HG02571 (cell line): ENCODE measurements around the gene OAT.

Experiments used
- ATAC-seq: cut with Tn5 transposase; IDR thresholded peaks from one replicate; pipeline ENCODE4 v1.9.1; 2021; ENCODE audit warnings: mild to moderate bottlenecking, moderate library complexity; ENCODE audit not compliant: unreplicated experiment

OAT gene

DNA sequence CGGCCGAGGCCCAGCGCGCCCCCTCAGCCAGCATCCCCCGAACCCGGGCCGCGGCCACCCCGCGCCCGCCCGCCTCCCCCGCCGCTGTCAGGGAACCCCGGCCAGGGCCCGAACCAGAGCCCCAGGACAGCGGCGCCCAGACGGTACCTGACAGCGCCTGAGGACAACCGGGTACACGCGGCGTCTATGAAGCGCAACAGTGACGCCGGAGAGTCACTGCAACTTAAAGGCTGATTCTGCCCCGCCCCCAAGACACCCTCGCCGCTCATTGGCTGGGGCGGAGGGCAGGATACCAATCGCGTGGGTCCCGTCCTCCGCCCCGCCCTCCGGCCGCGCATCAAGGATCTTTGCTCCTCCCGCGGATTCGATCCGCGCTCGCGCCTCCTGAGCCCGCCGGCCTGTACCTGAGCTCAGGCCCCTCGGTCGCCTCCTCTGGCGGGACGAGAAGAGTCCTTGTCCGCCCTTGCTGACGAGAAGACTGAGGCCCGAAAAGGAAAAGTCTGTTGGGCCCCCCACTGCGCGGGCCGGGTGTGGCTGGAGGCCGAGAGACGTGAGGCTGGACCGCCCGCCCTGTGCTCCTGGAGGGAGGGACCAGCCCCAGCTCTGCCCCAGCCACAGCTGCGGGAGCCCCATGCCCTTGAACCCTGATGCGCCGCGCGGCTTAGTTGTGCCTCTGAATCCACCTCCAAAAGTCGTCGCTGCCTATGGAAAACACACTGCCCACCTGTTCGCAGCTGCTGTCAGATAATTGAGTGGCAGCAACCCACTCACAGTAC, at the start of gene OAT:
Gene OAT (minus strand): TSS at position 198 of the 776 bp plus-strand sequence. CDS start 6,752 bp downstream, outside the sequence.
- peak; percentile 90 for ATAC-seq

DNA sequence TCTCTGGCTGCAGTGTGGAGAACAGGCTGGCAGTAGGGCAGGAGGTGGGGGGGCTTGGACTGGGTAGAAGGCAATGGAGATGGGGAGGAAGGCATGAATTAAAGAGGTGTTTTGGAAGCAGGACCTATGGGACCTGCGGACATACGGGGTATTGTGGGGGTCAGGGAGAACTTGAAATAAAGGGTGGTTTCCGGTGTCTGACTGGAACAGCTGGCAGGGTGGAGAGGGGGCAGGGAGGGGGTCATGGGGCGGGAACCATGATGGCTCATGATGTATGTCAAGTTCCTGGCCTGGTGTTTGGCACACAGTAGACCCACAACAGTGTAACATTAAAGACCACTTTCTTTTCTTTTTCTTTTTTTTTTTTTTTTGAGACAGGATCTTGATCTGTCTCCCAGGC, 48.4 kb upstream of the OAT start:
- ATAC-seq = no peak

DNA sequence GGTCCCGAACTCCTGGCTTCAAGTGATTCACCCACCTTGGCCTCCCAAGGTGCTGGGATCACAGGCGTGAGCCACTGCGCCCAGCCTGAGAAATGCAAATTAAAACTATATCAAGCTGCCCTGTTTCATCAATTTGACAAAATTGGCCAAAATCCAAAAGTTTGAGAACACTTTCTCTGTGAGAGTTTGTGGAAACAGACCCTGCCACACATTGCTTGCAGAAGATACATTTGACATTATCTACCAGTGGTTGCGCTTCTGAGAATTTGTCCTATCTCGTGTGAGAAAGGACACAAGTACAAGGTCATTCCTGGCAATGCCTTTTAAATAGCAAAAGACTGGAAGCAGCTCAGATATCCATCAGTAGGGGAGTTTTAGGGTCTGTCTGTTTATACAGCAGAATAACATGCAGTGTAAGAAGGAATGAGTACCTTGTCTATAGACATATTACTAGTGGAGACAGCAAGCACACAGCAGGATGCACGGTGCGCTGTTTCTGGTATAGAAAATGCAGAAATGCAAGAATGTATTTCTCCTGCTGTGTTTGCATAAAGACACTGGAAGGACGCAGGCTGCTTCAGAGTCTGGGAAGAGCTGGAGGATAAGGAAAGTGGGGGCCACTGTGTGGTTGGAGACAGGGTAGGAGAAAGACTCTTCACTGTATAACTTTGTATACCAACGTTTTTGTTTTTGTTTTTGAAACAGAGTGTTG, 47.2 kb upstream of the OAT start:
- no peak for ATAC-seq

DNA sequence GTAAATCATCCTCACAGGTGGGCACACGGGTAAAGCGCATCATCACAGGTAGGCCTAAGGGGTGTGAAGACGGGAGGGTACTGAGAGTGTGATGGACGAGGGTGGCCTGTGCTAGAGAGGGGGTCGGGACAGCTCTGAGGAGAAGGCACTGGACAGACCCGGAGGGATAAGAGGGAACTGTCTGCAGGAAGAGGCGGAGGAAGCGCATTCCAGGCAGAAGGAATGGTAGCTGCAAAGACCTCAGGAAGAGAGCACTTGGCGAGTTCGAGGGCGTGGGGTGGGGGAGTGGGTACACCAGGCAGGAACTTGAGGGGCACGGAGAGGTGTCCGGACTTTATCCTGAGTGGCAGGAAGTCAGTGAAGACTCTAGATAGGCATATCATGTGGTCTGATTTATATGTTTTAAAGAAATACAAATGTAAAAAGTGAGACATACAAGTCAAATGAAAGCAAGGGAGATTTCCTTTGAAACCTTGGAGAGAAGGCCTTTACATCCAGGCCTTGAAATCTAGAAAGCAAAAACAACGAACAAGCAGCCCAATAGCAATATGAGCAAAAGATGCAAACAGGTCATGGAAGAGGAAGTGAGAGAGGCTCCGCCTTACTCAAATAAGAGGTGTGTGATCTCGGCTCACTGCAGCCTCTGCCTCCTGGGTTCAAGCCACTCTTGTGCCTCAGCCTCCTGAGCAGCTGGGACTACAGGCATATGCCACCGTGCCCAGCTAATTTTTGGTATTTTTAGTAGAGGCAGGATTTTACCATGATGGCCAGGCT, 46.5 kb upstream of the OAT start:
- peak; percentile 36 for ATAC-seq

DNA sequence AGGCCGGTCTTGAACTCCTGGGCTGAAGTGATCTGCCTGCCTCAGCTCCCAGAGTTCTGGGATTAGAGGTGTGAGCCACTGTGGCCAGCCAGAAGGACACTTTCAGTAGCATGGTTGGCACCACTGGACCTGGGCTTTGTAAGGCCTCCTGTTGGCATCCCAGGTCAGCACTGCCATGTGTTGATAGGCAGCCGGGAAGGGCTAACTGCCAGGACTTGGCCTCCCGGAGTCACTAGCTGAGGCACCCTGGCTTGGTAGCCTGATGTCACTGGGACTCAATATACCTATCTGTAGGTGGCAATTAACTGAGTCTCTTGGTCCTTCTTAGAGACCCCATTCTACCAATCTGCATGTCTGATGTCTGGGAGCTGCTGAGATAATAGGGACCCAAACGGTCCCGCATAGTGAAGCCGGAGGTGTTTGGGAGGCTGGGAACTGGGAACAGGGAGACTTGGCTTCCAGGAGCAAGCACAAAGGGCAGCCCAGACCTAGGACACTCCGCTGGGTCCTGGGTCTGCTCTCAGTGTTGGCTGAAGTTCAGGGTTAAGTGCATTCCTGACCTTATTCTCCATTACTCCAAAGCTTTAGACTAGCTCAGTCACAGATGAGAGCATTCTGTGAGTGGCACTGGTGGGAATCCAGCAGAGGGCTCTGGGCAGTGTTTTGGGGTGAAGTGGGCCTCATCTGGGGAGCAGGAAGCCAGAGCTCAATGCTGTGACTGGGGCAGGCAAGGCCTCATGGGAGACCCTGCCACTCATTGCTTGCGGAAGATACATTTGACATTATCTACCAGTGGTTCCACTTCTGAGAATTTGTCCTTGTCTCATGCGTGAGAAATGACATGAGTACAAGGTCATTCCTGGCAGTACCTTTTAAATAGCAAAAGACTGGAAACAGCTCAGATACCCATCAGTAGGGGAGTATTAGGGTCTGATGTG, 45.6 kb upstream of the OAT start:
- no peak for ATAC-seq

DNA sequence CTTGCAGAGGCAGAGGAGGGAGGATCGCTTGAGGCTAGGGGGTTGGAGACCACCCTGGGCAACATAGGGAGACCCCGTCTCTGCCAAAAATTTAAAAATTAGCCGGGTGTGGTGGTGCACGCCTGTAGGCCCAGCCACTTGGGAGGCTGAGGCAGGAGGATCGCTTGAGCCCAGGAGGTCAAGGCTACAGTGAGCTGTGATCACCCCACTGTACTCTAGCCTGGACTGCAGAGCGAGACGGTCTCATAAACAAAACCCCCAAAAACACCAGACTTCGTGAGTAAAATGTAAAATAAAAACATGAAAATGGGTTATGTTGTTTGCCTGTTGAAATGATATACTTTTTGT, 43.6 kb upstream of the OAT start:
- ATAC-seq = no peak

DNA sequence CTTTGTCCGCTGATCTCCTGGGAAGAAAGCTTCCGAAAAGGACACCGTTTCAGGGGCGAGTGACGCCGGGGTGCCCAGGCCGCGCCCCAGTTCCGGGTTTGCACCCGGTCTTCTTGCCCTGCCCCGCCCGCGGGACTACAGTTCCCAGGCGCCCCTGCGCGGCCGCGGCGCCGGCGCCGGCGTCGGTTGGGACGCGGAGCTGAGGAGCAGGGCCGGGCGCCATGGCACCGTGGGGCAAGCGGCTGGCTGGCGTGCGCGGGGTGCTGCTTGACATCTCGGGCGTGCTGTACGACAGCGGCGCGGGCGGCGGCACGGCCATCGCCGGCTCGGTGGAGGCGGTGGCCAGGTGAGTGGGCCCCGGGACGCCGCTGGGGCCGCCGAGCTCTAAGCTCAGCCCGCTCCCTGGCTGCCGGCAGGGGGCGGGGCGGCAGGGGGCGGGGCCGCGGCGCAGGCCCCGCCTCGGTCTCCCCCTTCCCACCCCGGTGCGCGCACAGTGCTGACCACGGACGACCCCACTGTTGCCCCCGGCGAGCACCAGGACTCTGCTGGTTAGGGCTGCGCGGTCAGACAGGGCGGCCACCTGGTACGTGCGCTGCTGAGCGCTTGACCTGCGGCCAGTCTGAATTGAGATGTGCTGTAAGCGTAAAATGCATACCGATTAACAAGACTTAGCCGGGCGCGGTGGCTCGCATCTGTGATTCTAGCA, 43.1 kb upstream of the OAT start, which contains the start of gene LHPP:
Gene LHPP (plus strand): TSS at position 182 of the 706 bp plus-strand sequence. CDS start 40 bp downstream, at position 222.
- ATAC-seq = peak; percentile 92

DNA sequence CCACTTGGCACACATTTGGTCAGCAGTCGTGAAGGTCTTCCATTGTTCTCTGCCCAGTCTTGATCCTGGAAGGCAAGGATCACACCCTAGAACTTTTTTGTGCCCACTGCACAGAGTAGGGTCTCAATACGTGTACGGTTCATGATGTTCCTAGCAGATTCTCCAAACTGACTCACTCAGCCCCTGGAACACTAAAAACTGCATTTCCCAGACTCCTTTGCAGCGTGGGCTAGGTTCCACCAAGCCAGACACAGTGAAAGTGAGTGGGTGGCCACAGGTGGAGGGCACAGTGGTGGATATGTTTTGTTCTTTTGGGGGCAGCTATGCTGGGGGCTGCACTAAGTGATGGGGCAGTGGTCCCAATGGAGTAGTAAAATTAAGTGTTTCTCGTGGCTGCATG, 41.4 kb upstream of the OAT start:
- ATAC-seq = no peak

DNA sequence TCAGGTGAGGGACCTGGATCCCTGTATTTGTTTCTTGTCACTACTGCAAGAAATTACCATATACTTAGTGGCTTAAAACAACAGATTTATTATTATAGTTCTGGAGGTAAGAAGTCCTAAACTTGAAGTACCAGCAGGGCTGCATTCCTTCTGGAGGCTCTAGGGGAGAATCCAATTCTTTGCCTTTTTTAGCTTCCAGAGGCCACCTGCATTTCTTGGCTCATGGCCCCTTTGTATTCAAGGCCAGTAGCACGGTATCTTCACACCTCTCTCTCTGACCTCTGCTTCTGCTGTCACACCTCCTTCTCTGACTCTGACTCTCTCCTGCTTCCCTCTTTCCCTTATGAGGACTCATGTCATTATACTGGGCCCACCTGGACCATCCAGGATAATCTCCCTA, 40.7 kb upstream of the OAT start:
- ATAC-seq = no peak

DNA sequence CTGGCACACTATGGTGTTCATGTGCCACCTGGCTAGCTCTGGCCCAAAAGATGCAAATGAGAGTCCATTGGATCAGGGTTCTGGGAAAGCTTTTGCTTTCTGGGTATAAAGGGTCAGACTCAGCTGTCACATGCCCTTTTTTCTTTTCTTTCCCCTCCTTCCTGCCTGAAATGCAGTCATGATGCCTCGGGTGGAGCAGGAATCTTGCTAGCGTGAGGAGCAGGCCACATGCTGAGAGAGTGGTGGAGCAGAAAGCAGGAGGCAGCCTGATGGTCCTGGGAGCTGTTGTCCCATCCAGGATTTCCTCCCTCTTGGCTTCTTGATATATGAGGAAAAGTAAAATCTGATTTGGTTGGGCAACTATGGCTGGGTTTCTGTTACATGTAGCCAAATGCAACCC, 40.2 kb upstream of the OAT start:
- no peak for ATAC-seq

DNA sequence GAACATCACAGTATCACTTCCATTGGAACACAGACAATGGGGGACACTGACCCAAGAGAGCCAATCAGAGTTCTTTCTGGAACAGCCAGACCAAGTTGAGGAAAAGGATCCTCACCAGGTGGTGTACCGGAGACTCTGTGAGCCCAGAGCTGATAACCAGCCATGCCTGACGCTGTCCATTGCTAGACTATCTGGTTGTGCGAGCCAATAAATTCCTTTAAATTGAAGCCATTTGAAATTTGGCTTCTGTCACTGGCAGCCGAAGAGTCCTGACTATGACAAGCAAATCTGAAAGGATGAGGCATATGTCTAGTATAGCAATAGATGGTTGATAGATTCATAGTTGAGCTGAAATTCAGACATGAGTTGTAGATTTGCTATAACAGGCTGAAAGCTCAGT, 39.8 kb upstream of the OAT start:
- no peak for ATAC-seq

DNA sequence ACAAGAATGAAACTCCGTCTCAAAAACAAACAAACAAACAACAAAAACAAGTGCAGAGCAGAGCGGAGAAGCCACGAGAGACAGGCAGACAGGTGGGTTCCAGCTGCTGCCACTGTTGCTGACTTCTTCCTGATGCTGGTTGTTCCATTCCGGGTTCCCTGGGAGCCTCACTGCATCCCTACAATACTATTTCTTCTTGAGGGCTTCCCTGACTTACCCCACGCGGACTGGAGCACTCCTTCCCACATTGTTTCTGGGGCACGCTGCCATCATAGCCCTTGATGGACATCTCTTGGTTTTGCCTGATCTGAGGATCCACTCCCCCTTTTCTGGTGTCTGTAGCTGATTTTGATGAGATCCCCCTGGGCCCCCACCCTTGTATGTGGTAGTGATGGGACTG, 36.7 kb upstream of the OAT start:
- ATAC-seq = no peak

DNA sequence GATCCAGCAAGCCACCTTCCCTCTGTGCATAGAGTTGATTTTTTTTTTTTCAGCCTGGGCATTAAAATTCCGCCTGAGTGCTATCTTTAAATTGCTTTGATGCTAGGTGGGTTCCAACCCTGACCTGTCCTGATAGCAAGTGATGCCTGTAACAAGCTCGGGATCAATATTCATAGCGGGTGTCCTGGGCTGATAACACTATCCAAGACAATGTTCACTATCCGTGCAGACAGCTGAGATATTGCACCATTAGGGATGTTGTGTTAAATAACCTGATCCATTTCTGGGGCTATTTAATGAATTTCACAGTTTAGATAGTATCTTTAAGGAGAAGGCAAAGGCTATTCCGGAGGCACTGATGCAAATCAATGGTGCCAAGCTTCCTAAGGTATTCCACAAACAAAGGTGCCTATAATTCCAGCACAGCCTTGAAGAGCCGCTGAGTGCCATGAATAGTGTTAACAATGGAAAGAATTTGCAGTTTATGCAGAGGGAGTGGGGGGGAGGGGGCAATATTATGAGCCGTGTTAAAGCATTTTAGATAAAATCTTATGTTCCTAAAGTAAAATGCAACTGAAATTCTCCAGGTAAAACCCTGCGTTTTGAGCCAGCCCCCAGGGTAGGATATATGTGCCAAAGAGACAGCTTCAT, 35.4 kb upstream of the OAT start:
- no peak for ATAC-seq

DNA sequence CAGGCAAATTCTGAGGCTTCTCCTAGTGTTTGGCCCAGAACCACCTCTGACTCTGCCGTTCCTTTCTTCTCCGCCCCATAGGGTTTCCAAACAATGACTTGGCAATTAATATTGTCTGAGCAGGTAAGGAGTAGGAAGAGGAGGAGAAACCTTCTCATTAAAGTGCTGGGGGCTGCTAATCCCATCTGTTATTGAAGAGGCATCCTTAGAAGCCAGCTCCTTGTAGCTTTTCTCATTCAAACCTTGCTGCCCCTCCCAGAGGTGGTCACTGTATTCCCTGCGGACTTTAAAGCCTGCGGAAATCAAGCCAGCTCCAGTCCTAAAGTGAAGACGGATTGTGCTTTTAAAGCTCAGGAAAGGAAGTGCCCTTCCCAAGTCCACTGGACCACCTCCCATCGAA, 32.6 kb upstream of the OAT start:
- ATAC-seq = no peak

DNA sequence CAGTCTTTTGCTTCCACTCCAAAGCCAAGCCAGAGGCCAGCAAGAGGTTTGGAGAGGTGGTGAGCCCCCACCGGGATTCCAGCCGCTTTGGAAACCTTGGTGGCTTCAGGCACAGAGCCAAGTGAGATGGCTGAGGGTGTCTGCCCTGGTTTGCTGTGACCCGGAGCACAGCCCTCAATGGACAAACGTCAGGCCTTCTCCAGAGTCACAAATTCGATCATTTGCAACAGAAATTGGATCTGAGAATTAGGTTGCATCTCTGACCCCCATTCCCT, 32.0 kb upstream of the OAT start:
- ATAC-seq = no peak

DNA sequence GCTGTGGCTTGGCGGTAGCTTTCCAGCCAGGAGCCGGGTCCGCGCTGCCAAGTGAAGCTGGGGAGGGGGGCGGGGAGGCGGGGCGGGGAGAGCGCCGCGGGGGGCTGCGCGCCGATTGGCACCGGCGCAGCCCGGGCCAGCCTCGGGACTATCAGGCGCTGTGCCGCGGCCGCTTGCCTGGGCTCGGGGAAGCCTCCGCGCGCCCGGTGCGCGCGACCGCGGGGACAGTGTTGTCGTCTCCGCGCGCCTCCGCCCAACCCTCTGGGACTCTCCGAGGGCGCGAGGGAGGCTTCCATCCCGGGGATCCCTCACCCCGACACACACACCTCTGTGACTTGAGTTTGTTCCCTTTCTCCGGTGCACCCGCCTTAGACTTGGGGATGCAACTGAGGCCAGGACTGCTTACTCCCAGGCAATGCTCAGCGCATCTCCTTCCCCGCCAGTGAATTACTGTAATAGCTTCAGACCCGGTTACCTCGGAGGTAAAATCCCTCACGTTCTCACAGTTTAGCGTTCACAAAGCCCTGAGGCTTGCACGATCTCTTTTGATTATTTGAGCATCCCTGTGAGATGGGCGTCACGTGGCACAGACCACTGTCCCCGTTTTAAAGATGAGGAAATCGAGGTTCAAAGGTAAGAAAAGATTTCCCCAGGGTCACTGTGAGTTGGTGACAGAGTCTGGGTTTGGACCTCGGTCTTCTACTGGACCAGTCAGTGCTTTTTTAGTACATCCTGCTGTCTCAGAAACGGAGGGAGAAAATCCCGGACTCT, 31.5 kb upstream of the OAT start, which contains the start of gene NKX1-2:
Gene NKX1-2 (minus strand): TSS at position 24 of the 771 bp plus-strand sequence. CDS start 92 bp downstream, outside the sequence.
- no peak for ATAC-seq

DNA sequence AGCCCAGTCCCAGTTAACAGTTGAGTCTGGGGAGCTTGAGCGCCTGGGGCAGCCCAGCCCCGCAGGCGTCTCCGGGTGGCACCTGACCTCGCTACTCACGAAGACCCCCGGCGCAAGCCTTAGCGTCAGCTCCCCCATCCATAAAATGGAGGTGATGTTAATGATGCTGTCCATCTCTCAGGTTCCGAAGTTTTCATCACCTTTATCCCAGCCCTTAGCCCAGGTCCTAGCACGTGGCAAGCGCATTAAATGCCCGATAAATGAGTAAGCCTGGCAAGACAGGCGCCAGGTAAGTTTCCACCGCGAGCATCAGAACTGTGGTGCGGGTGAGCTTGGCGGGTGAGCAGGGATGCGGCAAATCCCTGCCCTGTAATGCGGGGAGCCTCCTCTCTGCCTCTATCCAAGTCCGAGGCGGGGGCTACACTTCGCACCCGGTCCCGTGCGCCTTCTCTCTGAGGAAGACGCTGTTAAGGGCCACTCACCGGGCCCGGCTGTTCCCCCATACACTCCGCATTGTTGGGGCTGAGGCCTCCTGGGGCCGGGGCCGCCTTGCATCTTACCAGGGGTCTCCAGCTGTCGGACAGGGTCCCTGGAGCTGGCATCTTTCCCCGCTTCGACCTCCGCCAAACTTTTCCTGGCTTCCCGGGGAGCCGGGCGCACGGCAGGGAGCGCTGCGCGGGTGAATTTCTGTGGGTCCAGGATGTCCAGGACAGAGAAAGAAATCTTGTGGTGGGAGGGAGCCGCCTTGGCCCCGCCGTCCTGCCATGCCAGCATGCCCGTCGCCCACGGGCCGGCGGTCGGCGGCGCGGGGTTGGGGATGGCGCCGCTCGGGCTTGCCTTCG, 30.7 kb upstream of the OAT start:
- no peak for ATAC-seq

DNA sequence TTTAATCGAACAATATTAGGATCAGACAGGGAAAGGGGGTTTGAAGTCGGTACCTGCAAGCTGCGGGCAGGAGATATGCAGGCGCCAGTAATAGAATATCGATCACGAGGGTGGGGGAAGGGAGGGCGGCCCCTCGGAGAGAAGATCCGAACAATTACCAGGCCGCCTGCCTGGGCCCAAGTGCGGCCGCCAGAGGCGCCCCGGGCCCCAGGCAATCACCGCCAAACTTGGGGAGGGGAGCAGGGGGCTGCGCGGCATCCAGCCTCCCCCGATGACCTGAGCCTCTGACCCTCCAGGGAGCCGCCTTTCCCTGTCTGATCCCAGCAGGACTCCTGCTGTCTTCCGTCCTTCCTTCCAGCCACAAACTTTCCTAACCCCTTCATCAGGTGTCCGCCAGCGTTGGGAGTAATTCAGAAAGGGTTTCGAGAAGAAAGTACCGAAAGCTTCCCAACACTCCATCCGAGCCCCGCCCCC, 30.0 kb upstream of the OAT start:
- no peak for ATAC-seq
